ENCODE data around the gene TRIM21.

- no peak for TF ChIP-seq CTCF (IDR thresholded peaks at IDR 0.05)
- TF ChIP-seq ZFX (IDR thresholded peaks at IDR 0.05; ENCODE audit: borderline replicate concordance), result no peak
Measured at GRCh38 chr11:4381901-4382300, 11.6 kb downstream of the TRIM21 start.
